ENCODE measurements around the gene DUOX1. TPM values are rescaled to one million over a fixed set of nuclear protein-coding genes. Genes with fewer than 3 reads are reported as not detected.
A peak's percentile ranks its signal among the peaks of the same experiment; 100 is the strongest.

The DUOX1 gene
- total RNA-seq, 3 donors from 2014 or later: 0.43 to 1.7 (median 0.70) TPM

DNA sequence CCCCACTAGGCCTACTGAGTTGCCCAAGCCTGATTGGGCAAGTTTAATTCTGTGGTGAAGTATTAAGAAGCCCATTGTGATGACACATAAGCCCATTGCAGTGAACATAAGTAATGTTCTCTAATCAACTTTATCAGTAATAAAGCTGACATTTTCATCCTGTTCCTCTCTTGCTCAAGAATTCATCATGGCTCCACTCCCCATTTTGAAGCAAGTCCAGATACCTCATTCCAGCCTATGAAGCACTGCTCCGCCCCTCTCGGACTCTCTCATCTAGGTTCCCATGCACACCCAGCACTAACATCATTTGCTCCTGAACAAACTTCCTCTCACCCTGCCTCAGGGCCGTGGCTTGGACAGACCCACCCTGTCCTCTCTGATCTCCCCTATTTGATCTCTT, 47.5 kb downstream of the DUOX1 start:
- no peak for DNase-seq
- no peak for ATAC-seq
- Histone ChIP-seq H3K36me3 (ENCODE audit: low read depth) (no peaks in the 10 kb centered on the region), H3K4me1 (ENCODE audit: low read depth) (peaks cover 8% of the 10 kb centered on the region), H3K4me3 (no peak overlapping the region), H3K9me3 (no peaks in the 10 kb centered on the region)
- intact Hi-C loops (cut with DNase I, micrococcal nuclease): no loop called here
- TF ChIP-seq, protein P1, sequence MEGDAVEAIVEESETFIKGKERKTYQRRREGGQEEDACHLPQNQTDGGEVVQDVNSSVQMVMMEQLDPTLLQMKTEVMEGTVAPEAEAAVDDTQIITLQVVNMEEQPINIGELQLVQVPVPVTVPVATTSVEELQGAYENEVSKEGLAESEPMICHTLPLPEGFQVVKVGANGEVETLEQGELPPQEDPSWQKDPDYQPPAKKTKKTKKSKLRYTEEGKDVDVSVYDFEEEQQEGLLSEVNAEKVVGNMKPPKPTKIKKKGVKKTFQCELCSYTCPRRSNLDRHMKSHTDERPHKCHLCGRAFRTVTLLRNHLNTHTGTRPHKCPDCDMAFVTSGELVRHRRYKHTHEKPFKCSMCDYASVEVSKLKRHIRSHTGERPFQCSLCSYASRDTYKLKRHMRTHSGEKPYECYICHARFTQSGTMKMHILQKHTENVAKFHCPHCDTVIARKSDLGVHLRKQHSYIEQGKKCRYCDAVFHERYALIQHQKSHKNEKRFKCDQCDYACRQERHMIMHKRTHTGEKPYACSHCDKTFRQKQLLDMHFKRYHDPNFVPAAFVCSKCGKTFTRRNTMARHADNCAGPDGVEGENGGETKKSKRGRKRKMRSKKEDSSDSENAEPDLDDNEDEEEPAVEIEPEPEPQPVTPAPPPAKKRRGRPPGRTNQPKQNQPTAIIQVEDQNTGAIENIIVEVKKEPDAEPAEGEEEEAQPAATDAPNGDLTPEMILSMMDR (IDR thresholded peaks at IDR 0.05): no peak

- no peak overlapping the region for H3K4me3 ChIP-seq
- intact Hi-C loops (cut with DNase I, micrococcal nuclease): no loop called here
- peak; percentile 67 to 80 (median 80) for DNase-seq
- H3K9me3 ChIP-seq: no peaks in the 10 kb centered on the region
- H3K36me3 ChIP-seq (ENCODE audit: low read depth): no peaks in the 10 kb centered on the region
- peak; percentile 75 for ATAC-seq
- TF ChIP-seq, protein P1 (IDR thresholded peaks at IDR 0.05): peak; percentile 65
- H3K4me1 ChIP-seq (ENCODE audit: low read depth): peaks cover 8% of the 10 kb centered on the region
These were observed 49.6 kb downstream of the DUOX1 start for GRCh38 chr15:45179221-45179985.

GRCh38 chr15:45180201-45180600, 50.4 kb downstream of the DUOX1 start:
- intact Hi-C loops (cut with DNase I, micrococcal nuclease): no loop called here
- no peak for DNase-seq
- H3K9me3 ChIP-seq: no peaks in the 10 kb centered on the region

DNA sequence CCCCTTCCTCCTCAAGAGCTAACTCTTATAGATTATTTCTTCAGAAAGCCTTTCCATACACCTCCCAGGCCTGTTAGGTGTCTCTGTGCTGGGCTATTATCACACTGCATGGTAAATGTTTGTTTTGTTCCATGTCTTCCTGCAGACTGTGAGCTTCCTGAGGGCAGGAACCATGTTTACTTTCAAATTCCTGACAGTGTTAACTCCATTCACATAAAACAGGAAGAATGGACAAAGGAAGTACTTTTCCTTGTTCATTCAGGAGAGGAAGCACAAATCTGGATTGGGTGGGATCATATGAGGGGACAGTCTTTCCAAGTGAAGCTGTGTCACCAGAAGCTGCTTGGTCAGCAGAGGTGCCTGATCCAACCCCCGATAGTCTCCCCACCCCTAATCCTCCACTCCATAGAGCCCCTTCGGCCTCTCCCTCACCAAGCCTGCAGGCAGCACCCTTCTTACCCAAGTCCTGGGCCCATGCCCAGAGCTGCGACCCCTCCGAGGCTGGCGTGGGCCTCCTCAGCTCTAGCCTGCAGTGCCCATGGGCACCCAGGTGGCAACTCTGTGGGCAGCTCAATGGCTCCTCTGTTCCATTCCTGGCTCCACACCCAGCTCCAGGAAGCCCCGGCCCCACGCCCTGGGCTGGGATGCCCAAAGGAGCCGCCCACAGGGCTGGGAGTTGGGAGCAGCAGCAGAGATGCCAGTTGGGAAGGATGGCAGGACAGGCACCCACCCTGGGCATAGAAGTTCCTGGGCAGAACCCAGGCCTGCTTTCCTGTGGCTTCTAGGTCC, 51.0 kb downstream of the DUOX1 start:
- intact Hi-C loops (cut with DNase I, micrococcal nuclease): no loop called here
- ATAC-seq (peak; percentile 22), DNase-seq (peak in 1 of 3 donors; percentile 60)
- TF ChIP-seq, protein P1 (IDR thresholded peaks at IDR 0.05): no peak
- no peak overlapping the region for H3K4me3 ChIP-seq
- no peaks in the 10 kb centered on the region for H3K9me3 ChIP-seq
- H3K36me3 ChIP-seq (ENCODE audit: low read depth): no peaks in the 10 kb centered on the region
- H3K4me1 ChIP-seq (ENCODE audit: low read depth): peaks cover 16% of the 10 kb centered on the region

More at GRCh38 chr15:45180201-45180600, 50.4 kb downstream of the DUOX1 start:
- TF ChIP-seq, protein P1 (IDR thresholded peaks at IDR 0.05): no peak
- ATAC-seq: no peak
- Histone ChIP-seq H3K4me3 (no peak overlapping the region), H3K36me3 (ENCODE audit: low read depth) (no peaks in the 10 kb centered on the region), H3K4me1 (ENCODE audit: low read depth) (peaks cover 15% of the 10 kb centered on the region)

GRCh38 chr15:45181491-45182285, 51.9 kb downstream of the DUOX1 start:
- TF ChIP-seq, protein P1 (IDR thresholded peaks at IDR 0.05): no peak
- intact Hi-C loops (cut with DNase I, micrococcal nuclease): no loop called here
- peak; percentile 39 for ATAC-seq
- Histone ChIP-seq H3K9me3 (no peaks in the 10 kb centered on the region), H3K4me1 (ENCODE audit: low read depth) (peaks cover 16% of the 10 kb centered on the region), H3K36me3 (ENCODE audit: low read depth) (no peaks in the 10 kb centered on the region), H3K4me3 (no peak overlapping the region)
- no peak for DNase-seq
